Activated CD8-positive, alpha-beta memory T cell treated with anti-CD3 and anti-CD28 coated beads, Interleukin-2, amount 50 U/mL, for 1 hour (primary cell): ENCODE results near the gene UROC1.

Experiments used
- DNase-seq: peaks from one replicate; pipeline ENCODE4 v3.0.0-alpha.2; 2020; ENCODE audit errors: extremely low read depth

UROC1 gene

GRCh38 chr3:126517291-126517951 lies at the start of gene UROC1:
TSS of gene UROC1 (minus strand) at chr3:126517773. CDS start at chr3:126517719, 54 bp downstream.
- DNase-seq, result no peak

- no peak for DNase-seq
These were observed 45.2 kb upstream of the UROC1 start for GRCh38 chr3:126562737-126563276.

- no peak for DNase-seq
These were observed 40.9 kb upstream of the UROC1 start, which contains the start of gene C3orf22 for GRCh38 chr3:126558336-126559071. TSS of gene C3orf22 (minus strand) at chr3:126558932. CDS start at chr3:126553390, 5,542 bp downstream.

- DNase-seq, result no peak
These were observed 40.2 kb upstream of the UROC1 start for GRCh38 chr3:126557761-126558160.

GRCh38 chr3:126557415-126557745 lies 39.8 kb upstream of the UROC1 start:
- no peak for DNase-seq

- DNase-seq, result no peak
These were observed 39.3 kb upstream of the UROC1 start for GRCh38 chr3:126556637-126557414.

- DNase-seq, result no peak
These were observed 38.4 kb upstream of the UROC1 start for GRCh38 chr3:126555795-126556636.

- DNase-seq, result no peak
These were observed 37.3 kb upstream of the UROC1 start for GRCh38 chr3:126554560-126555525.

GRCh38 chr3:126553284-126554084 lies 35.9 kb upstream of the UROC1 start:
- DNase-seq, result no peak

GRCh38 chr3:126552688-126553283 lies 35.2 kb upstream of the UROC1 start:
- no peak for DNase-seq

- no peak for DNase-seq
These were observed 34.5 kb upstream of the UROC1 start for GRCh38 chr3:126551839-126552687.

GRCh38 chr3:126551121-126551838 lies 33.7 kb upstream of the UROC1 start:
- DNase-seq, result no peak

GRCh38 chr3:126550488-126551051 lies 33.0 kb upstream of the UROC1 start:
- DNase-seq, result no peak

GRCh38 chr3:126549861-126550487 lies 32.4 kb upstream of the UROC1 start:
- no peak for DNase-seq

- DNase-seq, result no peak
These were observed 31.2 kb upstream of the UROC1 start for GRCh38 chr3:126548556-126549466.
